ENCODE data around the gene HIBADH.

- no peak for TF ChIP-seq EP300 (IDR thresholded peaks at IDR 0.05; ENCODE audit: low read depth)
- no peak for TF ChIP-seq CTCF (IDR thresholded peaks at IDR 0.05)
Observed at GRCh38 chr7:27704422-27705199, 41.9 kb upstream of the HIBADH start.
